Middle frontal gyrus (tissue), 1 donor: Measurements from ENCODE around the gene NOLC1.
"Not testable (repeated sequence)": the region's sequence is repeated elsewhere in the genome, so short reads cannot be mapped to it uniquely, and the experiment has no call there.

Source experiments
- DNase-seq: peaks from one replicate; pipeline ENCODE4 v3.0.0-alpha.2; 2015; ENCODE audit warnings: low spot score; ENCODE audit errors: extremely low spot score

NOLC1 gene

GRCh38 chr10:102153093-102153620, 968 bp downstream of the NOLC1 start:
- DNase-seq = no peak

- no peak for DNase-seq
Observed at GRCh38 chr10:102154466-102155116, 2.4 kb downstream of the NOLC1 start.

DNA sequence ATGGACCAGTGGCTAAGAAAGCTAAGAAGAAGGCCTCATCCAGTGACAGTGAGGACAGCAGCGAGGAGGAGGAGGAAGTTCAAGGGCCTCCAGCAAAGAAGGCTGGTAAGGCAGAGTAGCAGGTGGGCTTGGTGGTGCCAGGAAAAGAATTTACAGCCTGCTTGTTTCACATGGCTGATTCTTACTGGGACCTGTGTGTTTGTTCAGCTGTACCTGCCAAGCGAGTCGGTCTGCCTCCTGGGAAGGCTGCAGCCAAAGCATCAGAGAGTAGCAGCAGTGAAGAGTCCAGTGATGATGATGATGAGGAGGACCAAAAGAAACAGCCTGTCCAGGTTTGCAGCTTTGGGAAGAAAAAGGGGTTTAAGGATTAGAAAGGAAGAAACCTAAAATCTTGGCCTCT, 5.0 kb downstream of the NOLC1 start:
- DNase-seq = no peak

- DNase-seq = no peak
Observed at GRCh38 chr10:102159051-102159597, 6.9 kb downstream of the NOLC1 start.

DNA sequence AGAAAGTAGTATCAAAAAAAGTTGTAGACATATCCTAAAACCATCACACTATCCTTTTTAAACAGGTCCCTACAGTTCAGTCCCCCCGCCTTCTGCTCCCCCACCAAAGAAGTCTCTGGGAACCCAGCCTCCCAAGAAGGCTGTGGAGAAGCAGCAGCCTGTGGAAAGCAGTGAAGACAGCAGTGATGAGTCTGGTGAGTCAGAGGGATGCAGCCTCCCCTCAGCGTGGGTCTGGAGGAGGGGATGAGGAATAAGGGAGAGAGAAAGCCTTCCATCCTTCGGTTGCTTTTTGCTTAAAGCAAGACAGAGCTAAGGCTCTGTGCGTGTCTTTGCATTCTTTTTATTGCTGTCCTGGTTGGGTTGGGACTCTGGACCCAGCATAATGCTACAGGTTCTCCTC, 7.6 kb downstream of the NOLC1 start:
- no peak for DNase-seq

- DNase-seq = no peak
Observed at GRCh38 chr10:102163342-102163989, 11.3 kb downstream of the NOLC1 start.

DNA sequence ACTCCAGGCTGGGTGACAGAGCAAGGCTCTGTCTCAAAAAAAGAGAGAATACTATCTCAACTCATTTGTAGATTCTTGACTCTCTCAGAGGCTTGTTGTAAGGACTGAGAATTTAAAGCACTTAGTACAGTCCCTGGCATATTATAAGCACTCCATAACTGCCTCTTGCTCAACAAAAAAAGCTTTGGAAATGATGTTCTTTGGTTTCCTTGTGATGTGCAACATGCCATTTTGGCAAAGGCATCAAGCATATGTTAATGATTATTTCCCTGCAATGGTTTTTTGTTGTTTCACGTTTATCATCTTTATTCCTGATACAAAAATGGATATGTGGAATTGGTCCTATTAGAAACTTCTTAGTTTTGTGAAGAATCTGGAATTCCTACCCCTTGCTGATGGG, 15.7 kb downstream of the NOLC1 start:
- DNase-seq = no peak

- DNase-seq = no peak
Observed at GRCh38 chr10:102170602-102171001, 18.4 kb downstream of the NOLC1 start.

GRCh38 chr10:102172288-102172687, 20.1 kb downstream of the NOLC1 start:
- DNase-seq = no peak

- no peak for DNase-seq
Observed at GRCh38 chr10:102175415-102175814, 23.2 kb downstream of the NOLC1 start.

GRCh38 chr10:102184606-102185005, 32.4 kb downstream of the NOLC1 start:
- no peak for DNase-seq

GRCh38 chr10:102185272-102185671, 33.1 kb downstream of the NOLC1 start:
- DNase-seq = no peak

GRCh38 chr10:102185811-102186527, 33.8 kb downstream of the NOLC1 start:
- DNase-seq = no peak

DNA sequence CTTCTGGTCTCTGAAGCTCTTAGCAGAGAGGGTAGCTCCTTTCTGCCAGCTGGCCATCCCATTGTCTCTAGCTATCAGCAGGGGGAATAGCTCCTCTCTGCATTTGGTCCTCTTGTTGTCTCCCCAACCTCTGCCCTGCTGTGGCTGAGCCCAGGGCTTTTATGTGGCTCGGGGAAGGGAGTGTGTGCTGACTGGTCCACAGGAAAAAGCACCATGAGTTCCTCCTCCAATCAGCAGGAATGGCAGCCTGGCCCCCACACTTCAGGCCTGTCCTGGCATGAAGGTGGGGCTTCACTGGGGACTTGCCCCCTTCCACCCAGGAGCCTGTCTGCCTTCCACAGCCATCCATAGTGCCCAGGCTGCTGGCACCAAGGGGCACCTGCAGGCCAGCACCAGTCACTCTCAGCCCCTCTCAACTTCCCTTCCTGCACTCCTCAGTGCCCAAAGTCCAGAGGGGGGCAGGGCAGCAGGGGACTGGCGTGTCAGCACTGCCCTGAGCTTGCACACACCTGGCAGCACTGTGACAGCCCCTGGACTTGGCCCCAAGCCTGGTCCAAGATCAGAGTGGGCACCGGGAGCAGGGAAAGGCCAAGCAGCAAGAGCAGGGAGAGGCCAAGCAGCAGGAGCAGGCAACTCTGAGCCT, 36.2 kb downstream of the NOLC1 start:
- DNase-seq = no peak

- not testable (repeated sequence) for DNase-seq
Observed at GRCh38 chr10:102188941-102189898, 37.0 kb downstream of the NOLC1 start.

DNA sequence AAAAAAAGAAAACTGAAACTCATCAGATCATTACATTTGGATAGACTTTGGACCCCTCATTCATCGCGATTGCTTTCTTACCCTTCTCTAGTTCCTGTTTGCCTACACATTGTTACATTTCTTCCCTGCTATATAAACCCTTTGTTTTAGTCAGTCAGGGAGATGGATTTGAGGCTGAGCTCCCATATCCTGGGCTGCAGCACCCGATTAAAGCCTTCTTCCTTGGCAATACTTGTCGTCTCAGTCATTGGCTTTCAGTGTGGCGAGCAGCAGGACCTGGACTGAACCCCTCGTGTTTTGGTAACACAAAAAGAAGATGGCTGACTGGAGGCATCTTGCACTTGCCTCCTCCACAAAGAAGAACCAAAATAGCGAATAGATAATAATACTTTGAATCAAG, 39.8 kb downstream of the NOLC1 start:
- no peak for DNase-seq

- DNase-seq = no peak
Observed at GRCh38 chr10:102195296-102195870, 43.2 kb downstream of the NOLC1 start.

- no peak for DNase-seq
Observed at GRCh38 chr10:102196893-102197292, 44.7 kb downstream of the NOLC1 start.

GRCh38 chr10:102198027-102198426, 45.8 kb downstream of the NOLC1 start:
- no peak for DNase-seq
